Measurements from ENCODE around the gene GRIN2A. TPM values are rescaled to one million over a fixed set of nuclear protein-coding genes. Genes with fewer than 3 reads are reported as not detected.

Gene GRIN2A
- total RNA-seq, result not detected in 2 replicates
- long read RNA-seq, result 0 reads

GRCh38 chr16:10182222-10183053, at the start of gene GRIN2A:
Gene GRIN2A (minus strand): TSS chr16:10182428. CDS start chr16:10180411, 2,017 bp downstream.
- H3K27me3 Mint-ChIP-seq (ENCODE audit: unreplicated experiment), result peaks cover 13% of the 10 kb centered on the region
- TF ChIP-seq CTCF (IDR thresholded peaks at IDR 0.05), result no peak
- H3K4me1 Mint-ChIP-seq (ENCODE audit: unreplicated experiment), result no peaks in the 10 kb centered on the region
- H3K27ac Mint-ChIP-seq (ENCODE audit: unreplicated experiment), result no peak within 1 kb of the TSS
- H3K9me3 Mint-ChIP-seq (ENCODE audit: unreplicated experiment), result peaks cover 2% of the 10 kb centered on the region
- H3K4me3 Mint-ChIP-seq (ENCODE audit: unreplicated experiment), result no peak within 1 kb of the TSS
- no peak for DNase-seq (ENCODE audit: extremely low spot score, unreplicated experiment)
- no peaks in the 10 kb centered on the region for H3K36me3 Mint-ChIP-seq (ENCODE audit: unreplicated experiment)

- no peaks in the 10 kb centered on the region for H3K27me3 Mint-ChIP-seq (ENCODE audit: unreplicated experiment)
- no peaks in the 10 kb centered on the region for H3K36me3 Mint-ChIP-seq (ENCODE audit: unreplicated experiment)
These were observed 49.3 kb upstream of the GRIN2A start for GRCh38 chr16:10231563-10231962.

GRCh38 chr16:10228779-10229178, 46.6 kb upstream of the GRIN2A start:
- no peak for TF ChIP-seq CTCF (IDR thresholded peaks at IDR 0.05)
- H3K27ac Mint-ChIP-seq (ENCODE audit: unreplicated experiment), result no peak overlapping the region
- no peaks in the 10 kb centered on the region for H3K27me3 Mint-ChIP-seq (ENCODE audit: unreplicated experiment)
- H3K9me3 Mint-ChIP-seq (ENCODE audit: unreplicated experiment), result peaks cover 33% of the 10 kb centered on the region
- no peaks in the 10 kb centered on the region for H3K36me3 Mint-ChIP-seq (ENCODE audit: unreplicated experiment)
- H3K4me1 Mint-ChIP-seq (ENCODE audit: unreplicated experiment), result no peaks in the 10 kb centered on the region
- no peak overlapping the region for H3K4me3 Mint-ChIP-seq (ENCODE audit: unreplicated experiment)
- DNase-seq (ENCODE audit: extremely low spot score, unreplicated experiment), result no peak

More at GRCh38 chr16:10231563-10231962, 49.3 kb upstream of the GRIN2A start:
- TF ChIP-seq CTCF (IDR thresholded peaks at IDR 0.05), result no peak
- DNase-seq (ENCODE audit: extremely low spot score, unreplicated experiment), result no peak
- Mint-ChIP-seq H3K27ac (ENCODE audit: unreplicated experiment) (no peak overlapping the region), H3K4me1 (ENCODE audit: unreplicated experiment) (no peaks in the 10 kb centered on the region), H3K9me3 (ENCODE audit: unreplicated experiment) (peaks cover 30% of the 10 kb centered on the region), H3K4me3 (ENCODE audit: unreplicated experiment) (no peak overlapping the region)

- Mint-ChIP-seq H3K9me3 (ENCODE audit: unreplicated experiment) (peaks cover 30% of the 10 kb centered on the region), H3K4me1 (ENCODE audit: unreplicated experiment) (no peaks in the 10 kb centered on the region), H3K4me3 (ENCODE audit: unreplicated experiment) (no peak overlapping the region), H3K27ac (ENCODE audit: unreplicated experiment) (no peak overlapping the region), H3K36me3 (ENCODE audit: unreplicated experiment) (no peaks in the 10 kb centered on the region), H3K27me3 (ENCODE audit: unreplicated experiment) (no peaks in the 10 kb centered on the region)
- TF ChIP-seq CTCF (IDR thresholded peaks at IDR 0.05), result no peak
- DNase-seq (ENCODE audit: extremely low spot score, unreplicated experiment), result no peak
These were observed 44.7 kb upstream of the GRIN2A start for GRCh38 chr16:10226987-10227306.

GRCh38 chr16:10226141-10226986, 44.1 kb upstream of the GRIN2A start:
- Mint-ChIP-seq H3K27ac (ENCODE audit: unreplicated experiment) (no peak overlapping the region), H3K4me1 (ENCODE audit: unreplicated experiment) (no peaks in the 10 kb centered on the region), H3K27me3 (ENCODE audit: unreplicated experiment) (no peaks in the 10 kb centered on the region), H3K9me3 (ENCODE audit: unreplicated experiment) (peaks cover 27% of the 10 kb centered on the region), H3K36me3 (ENCODE audit: unreplicated experiment) (no peaks in the 10 kb centered on the region), H3K4me3 (ENCODE audit: unreplicated experiment) (no peak overlapping the region)
- DNase-seq (ENCODE audit: extremely low spot score, unreplicated experiment), result no peak
- TF ChIP-seq CTCF (IDR thresholded peaks at IDR 0.05), result no peak
